Breast epithelium (tissue), 4 donors: ENCODE results near the gene ALOXE3. TPM values are rescaled to one million over a fixed set of nuclear protein-coding genes. Genes with fewer than 3 reads are reported as not detected.
A peak's percentile ranks its signal among the peaks of the same experiment; 100 is the strongest.

ENCODE experiments used
- DNase-seq, 2 donors: peaks; one replicate each; pipeline ENCODE4 v3.0.0-alpha.2; 2019; ENCODE audit warnings: low spot score in 2 of 2
- H3K27ac ChIP-seq, 2 donors: fragments of 200-600 bp; sonication (generic) in 1 of 2; one replicate each; pipeline ENCODE4 v1.5.1; 2016 to 2019; ENCODE audit warnings: mild to moderate bottlenecking in 1 of 2
- H3K27me3 ChIP-seq, 2 donors: fragments of 200-600 bp; sonication (generic) in 1 of 2; one replicate each; pipeline versions ENCODE4 v1.5.1 to v1.6.0; 2017 to 2019; ENCODE audit warnings: control low read depth in 1 of 2, mild to moderate bottlenecking in 1 of 2
- H3K36me3 ChIP-seq: fragments of 200-600 bp; one replicate; pipeline ENCODE4 v1.5.1; 2019
- H3K4me1 ChIP-seq, 2 donors: fragments of 200-600 bp; sonication (generic); one replicate each; pipeline ENCODE4 v1.5.1; 2016 to 2019; ENCODE audit warnings: control low read depth in 1 of 2
- H3K4me3 ChIP-seq, 3 donors: fragments of 200-600 bp; sonication (generic); 1 replicate in 2 of 3; 2 replicates in 1 of 3; pipeline ENCODE4 v1.5.1; 2016 to 2019; ENCODE audit warnings: mild to moderate bottlenecking in 3 of 3, moderate library complexity in 2 of 3
- H3K9me3 ChIP-seq, 2 donors: fragments of 200-600 bp; sonication (generic) in 1 of 2; one replicate each; pipeline ENCODE4 v1.5.1; 2016 to 2019; ENCODE audit warnings: control low read depth in 1 of 2
- CTCF ChIP-seq, 3 donors: fragments of 450-650 bp; IDR thresholded peaks; one replicate each; pipeline ENCODE4 v1.5.1; 2016 to 2017; ENCODE audit warnings: antibody characterized with exemption in 3 of 3, mild to moderate bottlenecking in 3 of 3, moderate library complexity in 3 of 3
- POLR2A ChIP-seq: fragments of 450-650 bp; IDR thresholded peaks from one replicate; pipeline ENCODE4 v1.6.1; 2016; ENCODE audit warnings: antibody characterized with exemption, mild to moderate bottlenecking, moderate library complexity
- POLR2AphosphoS5 ChIP-seq, 3 donors: sonication (generic); formaldehyde crosslinking; IDR thresholded peaks; one replicate each; pipeline ENCODE4 v1.6.1; 2017; ENCODE audit warnings: antibody characterized with exemption in 3 of 3
- intact Hi-C: fragments of 100-400 bp; cut with DNase I; formaldehyde crosslinking; loops from one replicate; pipeline ENCODE4 v1.15.1; 2023; ENCODE audit warnings: low total_unique reads
- total RNA-seq, 3 donors: library from RNA; depleted of rRNA; stranded (reverse); fragments of >200 nt; gene quantifications; one replicate each; pipeline ENCODE4 v1.1.0, GENCODE V29; 2016

ALOXE3 gene
- total RNA-seq, 3 donors from 2014 or later: 0.73 TPM; not detected in 2

DNA sequence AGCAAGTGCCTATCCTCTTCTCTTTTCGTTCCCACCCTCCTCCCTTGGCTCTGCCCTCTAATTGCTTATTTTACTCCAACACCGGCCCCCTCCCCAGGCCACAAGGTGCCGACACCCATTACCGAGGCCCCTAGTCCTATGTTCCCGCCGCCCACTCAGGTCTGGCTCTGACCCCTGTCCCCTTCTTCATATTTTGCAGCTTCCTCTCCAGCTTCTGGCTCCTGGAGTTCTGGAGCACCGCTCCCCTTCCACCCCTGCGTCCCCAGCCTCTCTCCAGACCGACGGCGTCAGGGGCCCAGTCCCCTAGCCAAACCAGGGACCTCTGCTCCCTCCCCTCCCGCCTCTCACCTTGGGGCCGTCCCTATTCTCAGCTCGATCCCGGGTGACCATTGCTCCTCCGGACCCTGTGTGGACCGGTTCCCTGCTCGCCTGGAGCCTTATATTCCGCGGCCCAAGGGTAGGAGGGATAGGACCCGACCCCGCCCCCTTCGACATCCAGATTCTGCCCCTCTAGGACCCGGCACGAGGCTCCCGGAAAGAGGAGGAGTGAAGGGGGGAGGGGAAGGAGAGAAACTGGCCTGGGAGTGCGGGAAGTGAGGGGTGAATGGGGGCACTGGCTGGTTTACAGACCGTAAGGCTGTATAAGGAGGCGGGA lies 5.5 kb upstream of the ALOXE3 start, which contains the start of gene HES7:
Gene HES7 (minus strand): TSS at position 412 of the 655 bp plus-strand sequence. CDS start 22 bp downstream, at position 390.
- Histone ChIP-seq H3K27ac (peak within 1 kb of the TSS in 1 of 2 donors; percentile 33), H3K4me1 (peaks cover 15 to 45% of the 10 kb centered on the region in 2 donors), H3K9me3 (no peaks in the 10 kb centered on the region), H3K4me3 (peak within 1 kb of the TSS; percentile 45 to 83 (median 66)), H3K36me3 (no peaks in the 10 kb centered on the region), H3K27me3 (no peaks in the 10 kb centered on the region)
- intact Hi-C loops: no loop called here
- TF ChIP-seq CTCF (IDR thresholded peaks at IDR 0.05): no peak
- DNase-seq: no peak

DNA sequence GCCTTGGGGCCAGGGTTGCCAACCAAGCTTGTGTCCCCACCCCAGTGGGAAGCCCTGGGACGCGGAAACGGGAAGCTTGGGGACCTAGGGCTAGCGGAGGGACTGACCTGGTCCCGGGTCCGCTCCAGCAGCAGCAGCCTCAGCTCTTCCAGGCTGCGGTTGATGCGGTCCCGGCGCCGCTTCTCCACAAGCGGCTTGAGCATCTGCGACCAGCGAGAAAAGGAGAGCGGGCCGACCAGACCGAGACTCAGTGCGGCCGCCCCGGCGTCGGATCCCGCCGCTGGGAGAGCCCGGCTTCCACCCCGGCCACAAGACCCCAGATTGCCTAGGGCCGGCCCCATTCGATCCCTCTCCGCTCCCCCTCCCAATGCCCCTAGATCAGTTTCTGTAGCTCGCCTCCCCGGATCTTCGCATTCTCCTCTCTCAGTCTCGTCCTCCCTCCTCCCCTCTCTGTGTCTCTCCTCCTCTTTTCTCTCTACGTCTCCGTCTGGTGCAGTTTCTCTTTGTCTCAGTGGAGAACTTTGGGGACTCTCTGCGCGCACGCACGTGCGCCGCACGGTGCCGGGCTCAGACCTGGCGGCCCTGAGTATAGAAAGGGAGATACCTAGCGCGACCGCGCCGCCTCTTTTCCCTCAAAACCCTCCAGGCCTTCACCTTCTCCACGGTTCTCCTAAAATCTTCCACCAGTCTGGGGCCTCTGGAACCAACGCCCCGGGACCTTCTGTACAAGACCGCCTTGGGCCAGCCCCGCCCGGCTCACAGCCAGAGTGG lies 4.8 kb upstream of the ALOXE3 start:
- TF ChIP-seq CTCF (IDR thresholded peaks at IDR 0.05) (no peak), POLR2AphosphoS5 (IDR thresholded peaks at IDR 0.05) (no peak), POLR2A (no peak)
- H3K27me3 ChIP-seq: no peaks in the 10 kb centered on the region
- no peaks in the 10 kb centered on the region for H3K36me3 ChIP-seq
- H3K27ac ChIP-seq: no peak overlapping the region
- intact Hi-C loops: loop anchor here (1.0 kb wide), 1 partner anchor 66 kb away; no protein-coding TSS in a partner anchor
- no peak for DNase-seq
- H3K4me1 ChIP-seq: peaks cover 15 to 45% of the 10 kb centered on the region in 2 donors
- H3K9me3 ChIP-seq: no peaks in the 10 kb centered on the region
- peak overlapping the region; percentile 45 to 83 (median 66) for H3K4me3 ChIP-seq

DNA sequence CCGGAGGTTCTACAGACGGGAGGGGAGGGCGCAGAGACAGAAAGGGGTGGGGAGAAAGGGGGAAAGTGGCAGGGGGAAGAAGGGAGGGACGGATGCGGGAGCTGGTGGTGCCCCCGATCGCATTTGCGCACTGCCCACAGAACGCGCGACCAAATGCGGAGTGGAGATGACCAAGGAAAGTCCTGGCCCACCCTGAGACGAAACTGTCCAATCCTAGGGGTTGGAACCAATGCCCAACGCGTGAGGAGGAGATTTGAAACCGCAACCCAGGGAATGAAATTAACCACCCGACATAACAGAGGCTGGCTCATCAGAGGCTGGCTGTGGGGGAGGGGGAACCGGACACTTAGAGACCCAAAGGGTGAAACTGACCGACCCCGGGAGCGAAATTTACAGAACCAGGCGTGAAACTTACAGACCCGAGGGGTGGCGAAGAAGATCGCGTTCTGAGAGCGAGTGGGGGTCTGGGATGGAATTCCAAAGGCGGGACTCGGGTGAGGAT lies 4.2 kb upstream of the ALOXE3 start:
- intact Hi-C loops: loop anchor here (1.0 kb wide), 1 partner anchor 67 kb away; no protein-coding TSS in a partner anchor
- peak overlapping the region; percentile 45 to 83 (median 66) for H3K4me3 ChIP-seq
- H3K9me3 ChIP-seq: no peaks in the 10 kb centered on the region
- DNase-seq: no peak
- no peaks in the 10 kb centered on the region for H3K36me3 ChIP-seq
- H3K27ac ChIP-seq: peak overlapping the region in 1 of 2 donors; percentile 61
- peaks cover 19 to 45% of the 10 kb centered on the region in 2 donors for H3K4me1 ChIP-seq
- TF ChIP-seq POLR2AphosphoS5 (IDR thresholded peaks at IDR 0.05) (no peak), CTCF (IDR thresholded peaks at IDR 0.05) (no peak), POLR2A (no peak)
- no peaks in the 10 kb centered on the region for H3K27me3 ChIP-seq

DNA sequence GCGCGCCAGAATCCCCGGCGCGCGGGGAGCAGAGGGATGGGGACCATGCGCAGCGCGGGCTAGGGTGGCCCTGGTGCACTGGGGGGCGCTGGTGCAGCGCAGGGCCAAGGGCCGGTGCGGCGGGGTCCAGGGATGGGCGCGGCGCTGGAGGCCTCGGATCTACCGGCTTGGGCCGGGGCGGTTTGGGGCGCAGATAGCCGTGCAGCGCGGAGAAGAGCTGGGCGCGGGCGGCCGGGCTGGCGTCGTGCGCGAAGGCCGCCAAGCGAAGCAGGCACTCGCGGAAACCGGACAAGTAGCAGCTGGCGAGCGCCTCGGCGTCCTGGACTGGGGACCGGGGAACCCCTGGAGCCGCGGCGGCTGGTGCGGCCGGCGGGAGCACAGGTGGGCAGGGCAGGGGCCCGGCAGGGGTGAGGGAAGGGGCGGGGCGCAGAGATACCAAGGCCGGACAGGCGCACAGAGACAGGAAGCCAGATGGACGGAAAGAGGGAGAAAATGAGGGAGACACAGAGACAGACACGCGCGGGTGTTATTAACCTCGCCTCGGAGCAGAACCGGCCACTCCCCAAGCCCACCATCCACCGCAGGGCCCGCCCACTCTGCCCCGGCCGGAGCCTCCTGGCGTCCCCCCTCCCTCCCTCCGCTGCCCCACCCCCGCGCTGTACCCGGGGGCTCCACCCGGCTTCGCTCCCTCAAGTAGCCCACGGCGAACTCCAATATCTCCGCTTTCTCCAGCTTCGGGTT lies 3.5 kb upstream of the ALOXE3 start:
- Histone ChIP-seq H3K36me3 (no peaks in the 10 kb centered on the region), H3K27ac (peak overlapping the region; percentile 58 to 61), H3K9me3 (no peaks in the 10 kb centered on the region), H3K4me3 (peak overlapping the region; percentile 45 to 83 (median 66)), H3K27me3 (no peaks in the 10 kb centered on the region), H3K4me1 (peaks cover 19 to 41% of the 10 kb centered on the region in 2 donors)
- TF ChIP-seq CTCF (IDR thresholded peaks at IDR 0.05) (peak in 1 of 3 donors; percentile 7), POLR2A (no peak), POLR2AphosphoS5 (IDR thresholded peaks at IDR 0.05) (no peak)
- no peak for DNase-seq
- intact Hi-C loops: loop anchor here (1.0 kb wide), 1 partner anchor 67 kb away; no protein-coding TSS in a partner anchor
